Ascending aorta (tissue), 2 donors: ENCODE data around the gene ADGRV1. TPM values are rescaled to one million over a fixed set of nuclear protein-coding genes. Genes with fewer than 3 reads are reported as not detected.
A peak's percentile ranks its signal among the peaks of the same experiment; 100 is the strongest.

ENCODE experiments used
- DNase-seq, 2 donors: peaks; one replicate each; pipeline ENCODE4 v3.0.0-alpha.2; 2019; ENCODE audit warnings: low spot score in 2 of 2
- H3K27ac ChIP-seq, 2 donors: fragments of 200-600 bp; sonication (generic); one replicate each; pipeline ENCODE4 v1.5.1; 2016 to 2017; ENCODE audit warnings: mild to moderate bottlenecking in 1 of 2
- H3K27me3 ChIP-seq: fragments of 200-600 bp; sonication (generic); one replicate; pipeline ENCODE4 v1.5.1; 2017
- H3K36me3 ChIP-seq, 2 donors: fragments of 200-600 bp; sonication (generic); one replicate each; pipeline ENCODE4 v1.5.1; 2016
- H3K4me1 ChIP-seq, 2 donors: fragments of 200-600 bp; sonication (generic); one replicate each; pipeline ENCODE4 v1.5.1; 2016 to 2017; ENCODE audit warnings: mild to moderate bottlenecking in 1 of 2
- H3K4me3 ChIP-seq, 2 donors: fragments of 200-600 bp; sonication (generic); one replicate each; pipeline ENCODE4 v1.5.1; 2016 to 2017; ENCODE audit warnings: mild to moderate bottlenecking in 1 of 2
- H3K9me3 ChIP-seq, 2 donors: fragments of 200-600 bp; sonication (generic); one replicate each; pipeline ENCODE4 v1.5.1; 2016
- CTCF ChIP-seq, 3 experiments: fragments of 200-600 bp in 2 of 3; fragments of 450-650 bp in 1 of 3; sonication (generic) in 2 of 3; IDR thresholded peaks; one replicate each; pipeline ENCODE4 v1.5.1; 2016 to 2019; ENCODE audit warnings: antibody characterized with exemption in 3 of 3, mild to moderate bottlenecking in 1 of 3, moderate library complexity in 1 of 3
- intact Hi-C: fragments of 100-400 bp; cut with DNase I; formaldehyde crosslinking; loops from one replicate; pipeline ENCODE4 v1.15.1; 2023
- total RNA-seq: library from RNA; depleted of rRNA; stranded (reverse); fragments of >200 nt; gene quantifications from one replicate; pipeline ENCODE4 v1.1.0, GENCODE V29; 2016

ADGRV1 gene
- total RNA-seq, 1 donor from 2014 or later = 6.9 TPM

DNA sequence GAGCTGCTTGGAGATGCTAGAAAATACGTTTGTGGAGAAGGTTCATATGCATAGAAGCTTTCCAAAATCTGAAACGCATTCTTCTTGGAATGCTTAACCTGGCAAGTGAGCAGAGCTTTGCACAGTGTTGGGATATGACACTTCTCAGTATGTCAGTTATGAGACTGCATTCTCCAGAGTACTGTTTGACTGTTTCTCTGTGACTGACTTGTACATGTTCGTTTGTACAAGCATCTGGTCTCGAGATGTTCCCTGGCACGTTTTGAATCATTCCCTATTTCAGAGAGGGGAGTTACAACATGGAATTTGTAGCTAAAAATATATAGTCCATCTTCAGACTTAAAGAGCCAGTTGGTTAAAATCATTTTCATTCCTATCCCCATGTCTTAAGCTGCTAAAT, 552.1 kb downstream of the ADGRV1 start:
- H3K27me3 ChIP-seq = no peaks in the 10 kb centered on the region
- peak overlapping the region in 1 of 2 donors; percentile 36 for H3K27ac ChIP-seq
- H3K36me3 ChIP-seq = no peaks in the 10 kb centered on the region
- TF ChIP-seq CTCF (IDR thresholded peaks at IDR 0.05) = no peak
- no peak overlapping the region for H3K4me3 ChIP-seq
- H3K4me1 ChIP-seq = peaks cover 2 to 13% of the 10 kb centered on the region in 2 donors
- intact Hi-C loops = no loop called here
- no peaks in the 10 kb centered on the region for H3K9me3 ChIP-seq
- no peak for DNase-seq

GRCh38 chr5:91111473-91112238, 553.1 kb downstream of the ADGRV1 start:
- H3K9me3 ChIP-seq = no peaks in the 10 kb centered on the region
- no peak overlapping the region for H3K27ac ChIP-seq
- H3K36me3 ChIP-seq = no peaks in the 10 kb centered on the region
- DNase-seq = no peak
- H3K4me1 ChIP-seq = peaks cover 2 to 13% of the 10 kb centered on the region in 2 donors
- intact Hi-C loops = no loop called here
- TF ChIP-seq CTCF (IDR thresholded peaks at IDR 0.05) = no peak
- H3K4me3 ChIP-seq = no peak overlapping the region
- no peaks in the 10 kb centered on the region for H3K27me3 ChIP-seq

DNA sequence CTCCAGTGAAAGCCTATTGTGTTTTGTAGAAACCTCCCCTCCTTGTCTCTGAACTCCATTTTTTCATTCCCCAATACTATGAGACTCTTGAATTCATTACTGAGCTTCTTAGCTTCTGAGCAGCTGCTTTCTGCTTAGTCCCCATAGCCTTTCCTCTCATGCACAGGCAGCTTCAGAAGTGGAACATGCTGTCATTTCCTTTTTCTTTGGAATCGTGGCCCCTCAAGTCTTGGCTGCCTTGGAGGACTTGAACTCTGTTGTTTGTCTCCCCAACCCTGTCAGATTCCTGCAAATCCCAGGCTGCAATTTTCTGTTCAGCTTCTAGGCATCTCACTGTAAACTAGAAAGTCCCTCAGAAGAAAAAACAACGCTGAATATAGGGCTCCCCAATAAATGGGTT, 556.1 kb downstream of the ADGRV1 start:
- Histone ChIP-seq H3K4me3 (no peak overlapping the region), H3K27ac (no peak overlapping the region), H3K36me3 (no peaks in the 10 kb centered on the region), H3K4me1 (peaks cover 2 to 23% of the 10 kb centered on the region in 2 donors), H3K9me3 (no peaks in the 10 kb centered on the region), H3K27me3 (no peaks in the 10 kb centered on the region)
- DNase-seq = no peak
- no peak for TF ChIP-seq CTCF (IDR thresholded peaks at IDR 0.05)
- intact Hi-C loops = no loop called here

DNA sequence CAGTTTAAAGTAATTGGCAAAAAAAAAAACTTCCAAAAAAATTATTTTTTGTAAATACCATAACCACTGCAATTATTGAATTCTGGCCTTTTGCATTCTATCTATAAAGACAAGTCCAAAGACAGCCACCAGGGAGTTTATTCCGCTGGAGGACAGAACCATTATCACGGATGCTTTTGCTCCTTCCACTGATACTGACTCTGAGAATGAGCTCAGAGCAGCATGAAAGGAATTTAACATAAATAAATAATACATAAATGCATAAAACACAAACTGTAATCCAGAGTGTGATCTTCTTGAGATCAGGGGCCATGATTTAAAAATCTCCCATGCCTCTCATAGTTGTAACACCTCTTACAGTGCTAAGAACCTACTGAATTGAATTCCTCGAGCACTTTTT, 559.8 kb downstream of the ADGRV1 start:
- no peak overlapping the region for H3K4me3 ChIP-seq
- intact Hi-C loops = no loop called here

GRCh38 chr5:91118796-91119195, 560.2 kb downstream of the ADGRV1 start:
- DNase-seq = no peak
- Histone ChIP-seq H3K36me3 (no peaks in the 10 kb centered on the region), H3K27ac (peak overlapping the region; percentile 15 to 66), H3K4me1 (peaks cover 3 to 25% of the 10 kb centered on the region in 2 donors), H3K9me3 (no peaks in the 10 kb centered on the region), H3K4me3 (no peak overlapping the region), H3K27me3 (no peaks in the 10 kb centered on the region)
- intact Hi-C loops = no loop called here
- no peak for TF ChIP-seq CTCF (IDR thresholded peaks at IDR 0.05)

More for the DNA sequence above, 559.8 kb downstream of the ADGRV1 start:
- no peak for DNase-seq
- no peaks in the 10 kb centered on the region for H3K9me3 ChIP-seq
- H3K27ac ChIP-seq = peak overlapping the region; percentile 15 to 66
- TF ChIP-seq CTCF (IDR thresholded peaks at IDR 0.05) = no peak
- no peaks in the 10 kb centered on the region for H3K36me3 ChIP-seq
- H3K27me3 ChIP-seq = no peaks in the 10 kb centered on the region
- peaks cover 0 to 21% of the 10 kb centered on the region in 2 donors for H3K4me1 ChIP-seq
